ENCODE measurements around the gene OPCML.

DNA sequence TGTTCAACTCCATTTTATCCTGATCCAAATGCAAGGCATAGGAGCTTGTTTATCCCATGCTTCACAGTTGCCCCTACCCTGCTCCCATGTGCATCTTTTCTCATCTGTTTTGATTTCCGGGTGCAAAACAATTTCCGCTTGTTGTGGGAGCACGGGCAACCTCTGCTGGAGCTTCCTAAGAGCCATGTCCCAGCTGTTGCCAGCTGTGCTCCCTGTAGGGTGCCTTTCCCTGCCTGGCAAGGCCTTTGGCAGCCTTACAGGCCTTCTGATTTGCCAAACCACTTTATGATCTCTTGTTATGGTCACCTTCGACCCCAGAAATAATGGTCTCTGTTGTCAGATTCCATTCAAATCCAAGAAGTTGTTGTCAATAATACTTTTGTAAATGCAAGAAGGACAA lies 1038.5 kb downstream of the OPCML start:
- TF ChIP-seq POLR2A (IDR thresholded peaks at IDR 0.05), result no peak
- TF ChIP-seq, protein P1, sequence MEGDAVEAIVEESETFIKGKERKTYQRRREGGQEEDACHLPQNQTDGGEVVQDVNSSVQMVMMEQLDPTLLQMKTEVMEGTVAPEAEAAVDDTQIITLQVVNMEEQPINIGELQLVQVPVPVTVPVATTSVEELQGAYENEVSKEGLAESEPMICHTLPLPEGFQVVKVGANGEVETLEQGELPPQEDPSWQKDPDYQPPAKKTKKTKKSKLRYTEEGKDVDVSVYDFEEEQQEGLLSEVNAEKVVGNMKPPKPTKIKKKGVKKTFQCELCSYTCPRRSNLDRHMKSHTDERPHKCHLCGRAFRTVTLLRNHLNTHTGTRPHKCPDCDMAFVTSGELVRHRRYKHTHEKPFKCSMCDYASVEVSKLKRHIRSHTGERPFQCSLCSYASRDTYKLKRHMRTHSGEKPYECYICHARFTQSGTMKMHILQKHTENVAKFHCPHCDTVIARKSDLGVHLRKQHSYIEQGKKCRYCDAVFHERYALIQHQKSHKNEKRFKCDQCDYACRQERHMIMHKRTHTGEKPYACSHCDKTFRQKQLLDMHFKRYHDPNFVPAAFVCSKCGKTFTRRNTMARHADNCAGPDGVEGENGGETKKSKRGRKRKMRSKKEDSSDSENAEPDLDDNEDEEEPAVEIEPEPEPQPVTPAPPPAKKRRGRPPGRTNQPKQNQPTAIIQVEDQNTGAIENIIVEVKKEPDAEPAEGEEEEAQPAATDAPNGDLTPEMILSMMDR (IDR thresholded peaks at IDR 0.05), result no peak
